ENCODE results near the gene KCNH2.

DNA sequence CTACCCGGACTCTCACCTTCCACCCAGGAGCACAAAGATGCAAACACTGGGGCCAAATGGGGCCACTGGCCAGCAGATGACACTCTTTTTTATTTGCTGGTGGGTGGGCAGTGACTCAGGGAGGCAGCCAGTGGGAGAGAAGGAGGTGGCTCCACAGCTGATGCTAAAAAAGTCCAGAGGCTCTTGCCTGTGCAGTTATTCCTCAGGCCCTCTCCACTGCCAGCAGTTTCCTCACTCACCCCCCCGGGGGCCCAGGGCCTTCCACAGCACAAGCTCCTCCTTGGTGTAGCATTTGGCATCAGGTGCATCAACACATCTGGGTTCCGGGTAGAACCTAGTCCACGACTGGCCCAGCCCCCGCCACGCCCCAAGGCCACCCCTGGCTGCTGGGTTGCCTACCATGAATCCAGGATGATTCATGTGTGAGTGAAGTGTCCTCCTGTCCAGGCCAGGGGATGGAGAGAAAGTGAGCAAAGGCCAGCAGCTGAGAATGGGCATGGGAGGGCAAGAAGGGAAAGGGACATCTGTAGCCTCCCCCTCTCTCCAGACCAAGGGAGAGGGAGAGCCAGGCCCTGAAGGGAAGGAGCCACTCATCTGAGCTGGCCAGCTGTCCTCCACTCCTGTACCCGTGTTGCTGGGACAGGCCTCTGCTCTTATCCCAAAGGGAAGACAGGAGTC, 1.7 kb upstream of the KCNH2 start:
- TF ChIP-seq, protein P1, sequence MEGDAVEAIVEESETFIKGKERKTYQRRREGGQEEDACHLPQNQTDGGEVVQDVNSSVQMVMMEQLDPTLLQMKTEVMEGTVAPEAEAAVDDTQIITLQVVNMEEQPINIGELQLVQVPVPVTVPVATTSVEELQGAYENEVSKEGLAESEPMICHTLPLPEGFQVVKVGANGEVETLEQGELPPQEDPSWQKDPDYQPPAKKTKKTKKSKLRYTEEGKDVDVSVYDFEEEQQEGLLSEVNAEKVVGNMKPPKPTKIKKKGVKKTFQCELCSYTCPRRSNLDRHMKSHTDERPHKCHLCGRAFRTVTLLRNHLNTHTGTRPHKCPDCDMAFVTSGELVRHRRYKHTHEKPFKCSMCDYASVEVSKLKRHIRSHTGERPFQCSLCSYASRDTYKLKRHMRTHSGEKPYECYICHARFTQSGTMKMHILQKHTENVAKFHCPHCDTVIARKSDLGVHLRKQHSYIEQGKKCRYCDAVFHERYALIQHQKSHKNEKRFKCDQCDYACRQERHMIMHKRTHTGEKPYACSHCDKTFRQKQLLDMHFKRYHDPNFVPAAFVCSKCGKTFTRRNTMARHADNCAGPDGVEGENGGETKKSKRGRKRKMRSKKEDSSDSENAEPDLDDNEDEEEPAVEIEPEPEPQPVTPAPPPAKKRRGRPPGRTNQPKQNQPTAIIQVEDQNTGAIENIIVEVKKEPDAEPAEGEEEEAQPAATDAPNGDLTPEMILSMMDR (IDR thresholded peaks at IDR 0.05): no peak
- TF ChIP-seq POLR2A (IDR thresholded peaks at IDR 0.05): no peak
